HFFc6 (cell line): ENCODE results near the gene NFIX. TPM values are rescaled to one million over a fixed set of nuclear protein-coding genes. Genes with fewer than 3 reads are reported as not detected.

Experiments
- DNase-seq: peaks from one replicate; pipeline ENCODE4 v3.0.0-alpha.2; 2018
- H3K27ac Mint-ChIP-seq: 2 replicates; pipeline ENCODE4 v1.8.0; 2020; ENCODE audit warnings: mild to moderate bottlenecking, mixed read lengths
- H3K27me3 Mint-ChIP-seq: 2 replicates; pipeline ENCODE4 v1.8.0; 2021; ENCODE audit warnings: mild to moderate bottlenecking, moderate library complexity, mixed read lengths; ENCODE audit not compliant: insufficient read depth
- H3K36me3 Mint-ChIP-seq: 2 replicates; pipeline ENCODE4 v1.8.0; 2021; ENCODE audit warnings: low read depth, mixed read lengths
- H3K4me1 Mint-ChIP-seq: 2 replicates; pipeline ENCODE4 v1.8.0; 2020; ENCODE audit warnings: low read depth, mixed read lengths
- H3K4me3 Mint-ChIP-seq: 2 replicates; pipeline ENCODE4 v1.8.0; 2020; ENCODE audit warnings: mild to moderate bottlenecking, moderate library complexity, mixed read lengths
- H3K9me3 Mint-ChIP-seq: 2 replicates; pipeline ENCODE4 v1.8.0; 2020; ENCODE audit warnings: mild to moderate bottlenecking, mixed read lengths
- CTCF ChIP-seq: fragments of 200-600 bp; sonication (generic); IDR thresholded peaks from 2 replicates; pipeline ENCODE4 v1.5.0; 2021; ENCODE audit warnings: antibody characterized with exemption, mild to moderate bottlenecking
- total RNA-seq, 6 experiments: library from RNA; stranded (reverse); fragmentation: NEBNext Ultra II Directional; extraction: Animal tissue kit (Norgen Biotek cat#: 25700); gene quantifications; 2 replicates in 1 of 6; 3 replicates in 5 of 6; pipeline ENCODE4 v1.2.3, GENCODE V29; 2021

The NFIX gene
- total RNA-seq, 6 experiments from 2014 or later, result 129 to 161 (median 142) TPM

GRCh38 chr19:13078897-13079541 lies 83.7 kb downstream of the NFIX start:
- Mint-ChIP-seq H3K4me1 (peaks cover 16% of the 10 kb centered on the region), H3K4me3 (no peak overlapping the region), H3K9me3 (no peaks in the 10 kb centered on the region), H3K36me3 (peaks cover 10% of the 10 kb centered on the region; the same call in 1 of the 2 replicates), H3K27ac (peak overlapping the region; percentile 40; the same call in 1 of the 2 replicates), H3K27me3 (peaks cover 5% of the 10 kb centered on the region)
- no peak for TF ChIP-seq CTCF
- DNase-seq, result no peak

GRCh38 chr19:13079542-13079986 lies 84.3 kb downstream of the NFIX start:
- no peak for DNase-seq
- peaks cover 12% of the 10 kb centered on the region; the same call in 1 of the 2 replicates for H3K36me3 Mint-ChIP-seq
- H3K4me1 Mint-ChIP-seq, result peaks cover 16% of the 10 kb centered on the region
- H3K9me3 Mint-ChIP-seq, result no peaks in the 10 kb centered on the region
- no peak overlapping the region for H3K4me3 Mint-ChIP-seq
- H3K27me3 Mint-ChIP-seq, result peaks cover 6% of the 10 kb centered on the region
- H3K27ac Mint-ChIP-seq, result peak overlapping the region; percentile 40; the same call in 1 of the 2 replicates
- no peak for TF ChIP-seq CTCF

GRCh38 chr19:13082192-13083007 lies 87.1 kb downstream of the NFIX start:
- peaks cover 8% of the 10 kb centered on the region for H3K27me3 Mint-ChIP-seq
- peaks cover 13% of the 10 kb centered on the region; the same call in 1 of the 2 replicates for H3K36me3 Mint-ChIP-seq
- DNase-seq, result no peak
- no peak overlapping the region for H3K27ac Mint-ChIP-seq
- TF ChIP-seq CTCF, result peak; percentile 49
- peaks cover 16% of the 10 kb centered on the region for H3K4me1 Mint-ChIP-seq
- H3K9me3 Mint-ChIP-seq, result no peaks in the 10 kb centered on the region
- no peak overlapping the region for H3K4me3 Mint-ChIP-seq

GRCh38 chr19:13083008-13083404 lies 87.7 kb downstream of the NFIX start:
- Mint-ChIP-seq H3K9me3 (no peaks in the 10 kb centered on the region), H3K4me3 (no peak overlapping the region)

GRCh38 chr19:13083627-13084026 lies 88.4 kb downstream of the NFIX start:
- Mint-ChIP-seq H3K27ac (no peak overlapping the region; the same call in 1 of the 2 replicates), H3K9me3 (no peaks in the 10 kb centered on the region), H3K27me3 (peaks cover 8% of the 10 kb centered on the region), H3K36me3 (peaks cover 16% of the 10 kb centered on the region; the same call in 1 of the 2 replicates), H3K4me3 (no peak overlapping the region), H3K4me1 (peaks cover 16% of the 10 kb centered on the region)
- DNase-seq, result no peak
- TF ChIP-seq CTCF, result no peak

More at GRCh38 chr19:13083008-13083404, 87.7 kb downstream of the NFIX start:
- peaks cover 16% of the 10 kb centered on the region for H3K4me1 Mint-ChIP-seq
- no peak for TF ChIP-seq CTCF
- H3K36me3 Mint-ChIP-seq, result peaks cover 13% of the 10 kb centered on the region; the same call in 1 of the 2 replicates
- DNase-seq, result no peak
- no peak overlapping the region for H3K27ac Mint-ChIP-seq
- peaks cover 8% of the 10 kb centered on the region for H3K27me3 Mint-ChIP-seq
